Skeletal muscle satellite cell (primary cell): Measurements from ENCODE around the gene KIF5C.

Source experiments
- H3K27me3 ChIP-seq: 2 replicates; pipeline ENCODE4 v1.7.0; 2013; ENCODE audit warnings: low read length; ENCODE audit not compliant: control insufficient read depth, insufficient read depth
- H3K36me3 ChIP-seq: 2 replicates; pipeline ENCODE4 v1.7.0; 2013; ENCODE audit warnings: mild to moderate bottlenecking, control low read depth, low read length; ENCODE audit not compliant: insufficient read depth
- H3K4me1 ChIP-seq: 2 replicates; pipeline ENCODE4 v1.7.0; 2013; ENCODE audit warnings: low read length; ENCODE audit not compliant: control insufficient read depth, insufficient read depth
- H3K4me2 ChIP-seq: 2 replicates; pipeline ENCODE4 v1.7.0; 2013; ENCODE audit warnings: mild to moderate bottlenecking, low read length
- H3K4me3 ChIP-seq: 2 replicates; pipeline ENCODE4 v1.7.0; 2013; ENCODE audit warnings: low read length
- H3K9ac ChIP-seq: 2 replicates; pipeline ENCODE4 v1.7.0; 2013; ENCODE audit warnings: mild to moderate bottlenecking, low read depth, low read length, moderate library complexity
- H3K9me3 ChIP-seq: replicated peaks from 2 replicates; pipeline ENCODE4 v1.7.0; 2013; ENCODE audit warnings: mild to moderate bottlenecking, control low read depth, low read length

The KIF5C gene

GRCh38 chr2:148888003-148888501 is 13.0 kb downstream of the KIF5C start:
- H3K4me3 ChIP-seq = no peak overlapping the region

GRCh38 chr2:148888986-148889385 is 14.0 kb downstream of the KIF5C start:
- Histone ChIP-seq H3K4me2 (no peak overlapping the region), H3K9ac (no peak overlapping the region), H3K9me3 (no peaks in the 10 kb centered on the region), H3K27me3 (peaks cover 54% of the 10 kb centered on the region), H3K36me3 (no peaks in the 10 kb centered on the region), H3K4me1 (no peaks in the 10 kb centered on the region), H3K4me3 (no peak overlapping the region)

More at GRCh38 chr2:148888003-148888501, 13.0 kb downstream of the KIF5C start:
- Histone ChIP-seq H3K4me2 (peak overlapping the region; percentile 62), H3K9me3 (no peaks in the 10 kb centered on the region), H3K4me1 (no peaks in the 10 kb centered on the region), H3K9ac (no peak overlapping the region), H3K27me3 (peaks cover 54% of the 10 kb centered on the region), H3K36me3 (no peaks in the 10 kb centered on the region)

GRCh38 chr2:148893906-148894305 is 18.9 kb downstream of the KIF5C start:
- no peaks in the 10 kb centered on the region for H3K9me3 ChIP-seq
- H3K4me2 ChIP-seq = no peak overlapping the region
- H3K4me1 ChIP-seq = no peaks in the 10 kb centered on the region
- peaks cover 17% of the 10 kb centered on the region for H3K27me3 ChIP-seq
- H3K36me3 ChIP-seq = no peaks in the 10 kb centered on the region
- H3K4me3 ChIP-seq = no peak overlapping the region
- H3K9ac ChIP-seq = no peak overlapping the region

- no peaks in the 10 kb centered on the region for H3K9me3 ChIP-seq
- no peak overlapping the region for H3K9ac ChIP-seq
- H3K27me3 ChIP-seq = peaks cover 15% of the 10 kb centered on the region
- no peaks in the 10 kb centered on the region for H3K4me1 ChIP-seq
- H3K4me3 ChIP-seq = no peak overlapping the region
- no peak overlapping the region for H3K4me2 ChIP-seq
- H3K36me3 ChIP-seq = no peaks in the 10 kb centered on the region
Observed at GRCh38 chr2:148896136-148896535, 21.1 kb downstream of the KIF5C start.

- Histone ChIP-seq H3K27me3 (peaks cover 30% of the 10 kb centered on the region), H3K9ac (no peak overlapping the region), H3K4me1 (no peaks in the 10 kb centered on the region), H3K4me2 (no peak overlapping the region), H3K36me3 (no peaks in the 10 kb centered on the region), H3K9me3 (no peaks in the 10 kb centered on the region), H3K4me3 (no peak overlapping the region)
Observed at GRCh38 chr2:148899638-148900318, 24.8 kb downstream of the KIF5C start.

- Histone ChIP-seq H3K4me1 (no peaks in the 10 kb centered on the region), H3K27me3 (peaks cover 30% of the 10 kb centered on the region), H3K4me3 (no peak overlapping the region), H3K36me3 (no peaks in the 10 kb centered on the region), H3K4me2 (no peak overlapping the region), H3K9me3 (no peaks in the 10 kb centered on the region), H3K9ac (no peak overlapping the region)
Observed at GRCh38 chr2:148900350-148900837, 25.4 kb downstream of the KIF5C start.

GRCh38 chr2:148901142-148901541 is 26.1 kb downstream of the KIF5C start:
- Histone ChIP-seq H3K27me3 (peaks cover 30% of the 10 kb centered on the region), H3K9me3 (no peaks in the 10 kb centered on the region), H3K36me3 (no peaks in the 10 kb centered on the region), H3K4me2 (no peak overlapping the region), H3K9ac (no peak overlapping the region), H3K4me3 (no peak overlapping the region), H3K4me1 (no peaks in the 10 kb centered on the region)

- no peaks in the 10 kb centered on the region for H3K9me3 ChIP-seq
- H3K4me3 ChIP-seq = no peak overlapping the region
- no peaks in the 10 kb centered on the region for H3K4me1 ChIP-seq
- H3K4me2 ChIP-seq = no peak overlapping the region
- H3K27me3 ChIP-seq = peaks cover 30% of the 10 kb centered on the region
- no peaks in the 10 kb centered on the region for H3K36me3 ChIP-seq
- H3K9ac ChIP-seq = no peak overlapping the region
Observed at GRCh38 chr2:148902798-148903197, 27.8 kb downstream of the KIF5C start.

- no peak overlapping the region for H3K4me2 ChIP-seq
- no peaks in the 10 kb centered on the region for H3K9me3 ChIP-seq
- H3K4me1 ChIP-seq = no peaks in the 10 kb centered on the region
- H3K4me3 ChIP-seq = no peak overlapping the region
- H3K9ac ChIP-seq = no peak overlapping the region
- H3K27me3 ChIP-seq = peaks cover 30% of the 10 kb centered on the region
- H3K36me3 ChIP-seq = no peaks in the 10 kb centered on the region
Observed at GRCh38 chr2:148903294-148903693, 28.3 kb downstream of the KIF5C start.

- no peaks in the 10 kb centered on the region for H3K36me3 ChIP-seq
- peaks cover 30% of the 10 kb centered on the region for H3K27me3 ChIP-seq
- no peak overlapping the region for H3K9ac ChIP-seq
- no peak overlapping the region for H3K4me3 ChIP-seq
- no peaks in the 10 kb centered on the region for H3K9me3 ChIP-seq
- H3K4me2 ChIP-seq = no peak overlapping the region
- no peaks in the 10 kb centered on the region for H3K4me1 ChIP-seq
Observed at GRCh38 chr2:148903979-148904378, 29.0 kb downstream of the KIF5C start.

GRCh38 chr2:148906124-148906523 is 31.1 kb downstream of the KIF5C start:
- Histone ChIP-seq H3K9me3 (no peaks in the 10 kb centered on the region), H3K27me3 (peaks cover 25% of the 10 kb centered on the region), H3K4me1 (no peaks in the 10 kb centered on the region), H3K4me2 (no peak overlapping the region), H3K9ac (no peak overlapping the region), H3K4me3 (no peak overlapping the region), H3K36me3 (no peaks in the 10 kb centered on the region)
